Body of pancreas (tissue), 4 donors: ENCODE measurements around the gene MAP3K2.

Experiments
- POLR2A ChIP-seq, 3 donors: fragments of 450-650 bp; IDR thresholded peaks; one replicate each; pipeline ENCODE4 v1.6.1; 2016; ENCODE audit warnings: antibody characterized with exemption in 3 of 3, mild to moderate bottlenecking in 2 of 3
- TF ChIP-seq, protein P1 (sequence below), 7 experiments: fragments of 450-650 bp in 4 of 7; fragments of 200-600 bp in 3 of 7; sonication (generic) in 3 of 7; IDR thresholded peaks; one replicate each; pipeline ENCODE4 v1.5.1; 2016 to 2019; ENCODE audit warnings: antibody characterized with exemption in 7 of 7

DNA sequence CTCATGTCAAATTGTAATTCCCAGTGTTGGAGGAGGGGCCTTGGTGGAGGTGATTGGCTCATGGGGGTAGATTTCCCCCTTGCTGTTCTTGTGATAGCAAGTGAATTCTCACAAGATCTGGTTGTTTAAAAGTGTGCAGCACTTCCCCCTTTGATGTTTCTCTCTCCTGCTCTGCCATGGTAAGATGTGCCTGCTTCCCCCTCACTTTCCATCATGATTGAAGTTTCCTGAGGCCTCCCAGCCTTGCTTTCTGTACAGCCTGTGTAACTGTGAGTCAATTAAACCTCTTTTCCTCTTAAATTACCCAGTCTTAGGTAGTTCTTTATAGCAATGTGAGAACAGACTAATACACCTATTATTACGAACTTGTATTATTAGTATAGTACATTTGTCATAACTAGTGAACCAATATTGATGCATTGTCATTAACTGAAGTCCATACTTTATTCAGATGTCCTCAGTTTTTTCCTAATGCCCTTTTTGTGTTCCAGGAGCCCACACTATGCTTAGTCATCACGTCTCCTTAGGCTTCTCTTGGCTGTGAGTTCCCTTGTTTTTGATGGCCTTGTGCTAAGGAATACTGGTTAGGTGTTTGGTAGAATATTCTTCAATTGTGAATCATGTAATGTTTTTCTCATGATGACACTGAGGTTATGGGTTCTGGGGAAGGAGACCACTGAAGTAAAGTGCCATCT, 4.5 kb upstream of the MAP3K2 start:
- TF ChIP-seq, protein P1, sequence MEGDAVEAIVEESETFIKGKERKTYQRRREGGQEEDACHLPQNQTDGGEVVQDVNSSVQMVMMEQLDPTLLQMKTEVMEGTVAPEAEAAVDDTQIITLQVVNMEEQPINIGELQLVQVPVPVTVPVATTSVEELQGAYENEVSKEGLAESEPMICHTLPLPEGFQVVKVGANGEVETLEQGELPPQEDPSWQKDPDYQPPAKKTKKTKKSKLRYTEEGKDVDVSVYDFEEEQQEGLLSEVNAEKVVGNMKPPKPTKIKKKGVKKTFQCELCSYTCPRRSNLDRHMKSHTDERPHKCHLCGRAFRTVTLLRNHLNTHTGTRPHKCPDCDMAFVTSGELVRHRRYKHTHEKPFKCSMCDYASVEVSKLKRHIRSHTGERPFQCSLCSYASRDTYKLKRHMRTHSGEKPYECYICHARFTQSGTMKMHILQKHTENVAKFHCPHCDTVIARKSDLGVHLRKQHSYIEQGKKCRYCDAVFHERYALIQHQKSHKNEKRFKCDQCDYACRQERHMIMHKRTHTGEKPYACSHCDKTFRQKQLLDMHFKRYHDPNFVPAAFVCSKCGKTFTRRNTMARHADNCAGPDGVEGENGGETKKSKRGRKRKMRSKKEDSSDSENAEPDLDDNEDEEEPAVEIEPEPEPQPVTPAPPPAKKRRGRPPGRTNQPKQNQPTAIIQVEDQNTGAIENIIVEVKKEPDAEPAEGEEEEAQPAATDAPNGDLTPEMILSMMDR (IDR thresholded peaks at IDR 0.05), result no peak
- no peak for TF ChIP-seq POLR2A (IDR thresholded peaks at IDR 0.05)
